ENCODE data around the gene LAPTM5. TPM values are rescaled to one million over a fixed set of nuclear protein-coding genes. Genes with fewer than 3 reads are reported as not detected.

LAPTM5 gene
- total and polyA plus RNA-seq, 4 experiments from 2014 or later, result 563 to 851 (median 598) TPM

DNA sequence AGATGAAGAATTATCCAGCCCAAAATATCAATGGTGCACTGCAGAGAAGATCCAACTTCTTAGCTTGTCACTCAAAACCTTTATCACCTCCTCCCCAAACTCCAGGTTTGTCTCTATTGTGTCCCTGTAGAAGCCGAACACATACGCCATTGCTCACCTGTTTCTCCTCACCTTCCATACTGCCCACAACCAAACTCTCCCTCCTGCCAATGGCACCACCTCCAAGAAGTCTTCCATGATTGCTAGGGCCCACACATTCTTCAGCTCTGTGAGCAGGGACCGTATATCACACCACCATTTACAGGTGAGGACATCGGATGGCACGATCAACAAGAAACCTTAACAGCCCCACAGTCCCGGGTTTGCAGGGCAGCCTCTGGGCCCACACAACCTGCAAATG is 2.2 kb downstream of the LAPTM5 start:
- H3K4me3 ChIP-seq (ENCODE audit: low read length in 2 of 2), result peak overlapping the region; percentile 96

DNA sequence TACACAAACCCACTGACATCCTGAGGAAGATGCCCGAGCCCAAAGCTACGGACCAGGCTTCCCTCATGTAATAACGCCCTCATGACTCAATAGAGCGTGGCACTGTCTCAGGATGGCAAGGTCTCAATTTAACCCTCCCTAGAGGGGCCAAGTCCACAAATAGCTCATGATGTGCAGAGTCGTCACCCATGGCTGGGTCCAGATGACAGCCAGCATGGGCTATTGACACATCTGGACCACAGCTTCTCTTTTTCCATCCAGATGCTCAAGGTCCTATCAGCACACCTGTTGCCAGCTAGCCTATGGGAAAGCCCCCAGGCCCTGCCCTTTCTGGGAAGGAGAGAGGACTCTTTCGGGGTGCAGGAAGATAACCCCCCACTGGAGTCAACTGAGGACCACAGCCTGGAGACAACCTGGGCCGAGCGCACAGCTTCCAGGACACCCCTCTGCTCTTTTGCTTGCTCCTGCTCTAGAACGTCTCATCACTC is 2.8 kb downstream of the LAPTM5 start:
- ChIA-PET POLR2A (ENCODE audit: partially characterized antibody) (interaction anchor here (0.9 to 22.1 kb wide), 4 partner anchors 8 to 24 kb away, joined by 3 to 1160 read pairs (median 6); partner anchors contain the start of gene MATN1), CTCF (ENCODE audit: partially characterized antibody) (interaction anchor here (1.5 to 18.5 kb wide), 4 partner anchors 11 to 35 kb away, joined by 3 to 270 read pairs (median 103); no protein-coding TSS in a partner anchor)
- DNase-seq, result peak in 1 of 5 donors; percentile 63
- H3K27me3 Mint-ChIP-seq, result no peaks in the 10 kb centered on the region
- peaks cover 4% of the 10 kb centered on the region for H3K36me3 ChIP-seq (ENCODE audit: insufficient read depth, low read length)
- peaks cover 84% of the 10 kb centered on the region for H3K4me1 ChIP-seq (ENCODE audit: insufficient read depth, low read length)
- H3K36me3 Mint-ChIP-seq, result peaks cover 27 to 49% of the 10 kb centered on the region in 2 donors
- H3K9me3 Mint-ChIP-seq, result peaks cover 0 to 4% (median 0%) of the 10 kb centered on the region in 8 donors
- H3K4me1 Mint-ChIP-seq, result peaks cover 51 to 100% (median 67%) of the 10 kb centered on the region in 4 donors
- no peaks in the 10 kb centered on the region for H3K9me3 ChIP-seq (ENCODE audit: control insufficient read depth in 1 of 2, low read length in 2 of 2)
- peak overlapping the region; percentile 96 for H3K4me3 ChIP-seq (ENCODE audit: low read length in 2 of 2)
- H3K27ac ChIP-seq (ENCODE audit: low read depth, low read length), result peak overlapping the region; percentile 92
- peak overlapping the region; percentile 95 to 100 (median 98) for H3K27ac Mint-ChIP-seq
- H3K27me3 ChIP-seq (ENCODE audit: insufficient read depth, low read length), result no peaks in the 10 kb centered on the region
- intact Hi-C loops (cut with micrococcal nuclease), result loop anchor here (5.0 to 10.0 kb wide), 2 partner anchors 310 to 1188 kb away; partner anchors contain the start of gene PUM1
- peak overlapping the region; percentile 97 to 100 (median 100) for H3K4me3 Mint-ChIP-seq

More for the DNA sequence above, 2.2 kb downstream of the LAPTM5 start:
- intact Hi-C loops (cut with micrococcal nuclease), result loop anchor here (5.0 to 10.0 kb wide), 2 partner anchors 309 to 1187 kb away; partner anchors contain the start of gene PUM1
- Mint-ChIP-seq H3K9me3 (peaks cover 0 to 4% (median 0%) of the 10 kb centered on the region in 8 donors), H3K36me3 (peaks cover 23 to 45% of the 10 kb centered on the region in 2 donors), H3K4me3 (peak overlapping the region; percentile 97 to 100 (median 100)), H3K27ac (peak overlapping the region; percentile 95 to 100 (median 98)), H3K4me1 (peaks cover 52 to 100% (median 67%) of the 10 kb centered on the region in 4 donors), H3K27me3 (no peaks in the 10 kb centered on the region)
- Histone ChIP-seq H3K27me3 (ENCODE audit: insufficient read depth, low read length) (no peaks in the 10 kb centered on the region), H3K36me3 (ENCODE audit: insufficient read depth, low read length) (peaks cover 4% of the 10 kb centered on the region), H3K9me3 (ENCODE audit: control insufficient read depth in 1 of 2, low read length in 2 of 2) (no peaks in the 10 kb centered on the region), H3K27ac (ENCODE audit: low read depth, low read length) (peak overlapping the region; percentile 92), H3K4me1 (ENCODE audit: insufficient read depth, low read length) (peaks cover 84% of the 10 kb centered on the region)
- ChIA-PET POLR2A (ENCODE audit: partially characterized antibody) (interaction anchor here (0.9 to 22.1 kb wide), 5 partner anchors 8 to 27 kb away, joined by 3 to 1160 read pairs (median 7); partner anchors contain the start of gene MATN1), CTCF (ENCODE audit: partially characterized antibody) (interaction anchor here (1.5 to 18.5 kb wide), 4 partner anchors 11 to 35 kb away, joined by 3 to 270 read pairs (median 103); no protein-coding TSS in a partner anchor)
- no peak for DNase-seq

DNA sequence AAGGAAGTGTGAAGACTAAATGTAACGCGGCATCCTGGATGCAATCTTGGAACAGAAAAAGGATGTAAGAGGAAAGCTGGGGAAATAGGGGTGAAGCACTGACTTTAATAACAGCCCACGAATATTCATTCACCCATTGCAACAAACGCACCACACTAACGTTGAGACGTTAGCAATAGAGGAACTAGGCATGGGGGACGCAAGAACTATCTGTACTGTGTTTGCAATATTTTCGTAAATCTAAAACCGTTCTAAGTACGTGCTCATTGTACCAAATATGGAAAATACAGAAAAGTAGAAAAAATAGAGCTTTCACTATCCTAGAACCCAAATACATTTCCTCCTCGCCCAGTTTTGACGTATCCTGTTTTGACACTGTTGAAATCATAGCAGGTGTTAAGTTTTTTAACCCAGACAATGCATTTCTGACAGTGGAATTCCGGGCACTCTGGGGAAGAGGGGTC is 3.9 kb downstream of the LAPTM5 start:
- H3K9me3 Mint-ChIP-seq, result peaks cover 0 to 7% (median 0%) of the 10 kb centered on the region in 8 donors
- H3K27me3 ChIP-seq (ENCODE audit: insufficient read depth, low read length), result no peaks in the 10 kb centered on the region
- peak in 4 of 5 donors; percentile 50 to 56 (median 50) for DNase-seq
- H3K4me3 Mint-ChIP-seq, result peak overlapping the region; percentile 97 to 100 (median 100)
- intact Hi-C loops (cut with micrococcal nuclease), result loop anchor here (10.0 kb wide), 1 partner anchor 311 kb away; the partner anchor contains the start of gene PUM1
- peak overlapping the region; percentile 95 to 100 (median 98) for H3K27ac Mint-ChIP-seq
- ChIA-PET POLR2A (ENCODE audit: partially characterized antibody) (interaction anchor here (22.1 kb wide), 1 partner anchor 20 kb away, joined by 1160 read pairs; the partner anchor contains the start of gene MATN1), CTCF (ENCODE audit: partially characterized antibody) (interaction anchor here (9.9 to 18.5 kb wide), 3 partner anchors 10 to 33 kb away, joined by 95 to 270 read pairs (median 111); no protein-coding TSS in a partner anchor)
- peaks cover 9% of the 10 kb centered on the region for H3K36me3 ChIP-seq (ENCODE audit: insufficient read depth, low read length)
- H3K9me3 ChIP-seq (ENCODE audit: control insufficient read depth in 1 of 2, low read length in 2 of 2), result no peaks in the 10 kb centered on the region
- no peaks in the 10 kb centered on the region for H3K27me3 Mint-ChIP-seq
- H3K36me3 Mint-ChIP-seq, result peaks cover 31 to 59% of the 10 kb centered on the region in 2 donors
- peaks cover 53 to 100% (median 69%) of the 10 kb centered on the region in 4 donors for H3K4me1 Mint-ChIP-seq
- peaks cover 84% of the 10 kb centered on the region for H3K4me1 ChIP-seq (ENCODE audit: insufficient read depth, low read length)
- peak overlapping the region; percentile 92 for H3K27ac ChIP-seq (ENCODE audit: low read depth, low read length)
- peak overlapping the region; percentile 96 for H3K4me3 ChIP-seq (ENCODE audit: low read length in 2 of 2)

DNA sequence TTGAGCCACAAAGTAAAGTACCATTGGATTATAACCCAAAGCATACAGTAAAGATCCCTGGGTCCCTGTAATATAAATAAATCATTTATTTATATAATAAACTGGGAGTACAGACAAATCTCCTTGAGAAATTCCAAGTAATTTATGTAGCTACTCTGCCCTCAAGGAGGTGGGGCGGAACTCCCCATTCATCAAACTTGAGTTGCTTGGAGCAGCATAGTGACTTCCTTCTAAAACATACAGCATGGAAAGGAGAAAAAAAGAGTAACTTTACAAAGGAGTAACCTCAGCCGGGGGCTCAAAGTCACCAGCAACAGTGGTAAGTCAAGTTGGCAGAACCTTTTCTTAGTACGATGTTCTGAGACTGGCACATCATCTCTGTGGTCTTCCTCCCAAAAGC is 4.5 kb downstream of the LAPTM5 start:
- ChIA-PET CTCF (ENCODE audit: partially characterized antibody) (interaction anchor here (9.9 to 18.5 kb wide), 3 partner anchors 9 to 33 kb away, joined by 95 to 270 read pairs (median 111); no protein-coding TSS in a partner anchor), POLR2A (ENCODE audit: partially characterized antibody) (interaction anchor here (22.1 kb wide), 1 partner anchor 19 kb away, joined by 1160 read pairs; the partner anchor contains the start of gene MATN1)
- H3K36me3 Mint-ChIP-seq, result peaks cover 37 to 64% of the 10 kb centered on the region in 2 donors
- H3K9me3 Mint-ChIP-seq, result peaks cover 0 to 7% (median 0%) of the 10 kb centered on the region in 8 donors
- no peak for DNase-seq
- H3K27me3 ChIP-seq (ENCODE audit: insufficient read depth, low read length), result no peaks in the 10 kb centered on the region
- H3K4me3 Mint-ChIP-seq, result peak overlapping the region; percentile 97 to 100 (median 100)
- H3K27me3 Mint-ChIP-seq, result no peaks in the 10 kb centered on the region
- peaks cover 11% of the 10 kb centered on the region for H3K36me3 ChIP-seq (ENCODE audit: insufficient read depth, low read length)
- peak overlapping the region; percentile 92 for H3K27ac ChIP-seq (ENCODE audit: low read depth, low read length)
- no peaks in the 10 kb centered on the region for H3K9me3 ChIP-seq (ENCODE audit: control insufficient read depth in 1 of 2, low read length in 2 of 2)
- intact Hi-C loops (cut with micrococcal nuclease), result loop anchor here (10.0 kb wide), 1 partner anchor 312 kb away; the partner anchor contains the start of gene PUM1
- H3K4me1 ChIP-seq (ENCODE audit: insufficient read depth, low read length), result peaks cover 84% of the 10 kb centered on the region
- H3K27ac Mint-ChIP-seq, result peak overlapping the region; percentile 95 to 100 (median 98)
- peak overlapping the region; percentile 96 for H3K4me3 ChIP-seq (ENCODE audit: low read length in 2 of 2)
- peaks cover 54 to 100% (median 69%) of the 10 kb centered on the region in 4 donors for H3K4me1 Mint-ChIP-seq

DNA sequence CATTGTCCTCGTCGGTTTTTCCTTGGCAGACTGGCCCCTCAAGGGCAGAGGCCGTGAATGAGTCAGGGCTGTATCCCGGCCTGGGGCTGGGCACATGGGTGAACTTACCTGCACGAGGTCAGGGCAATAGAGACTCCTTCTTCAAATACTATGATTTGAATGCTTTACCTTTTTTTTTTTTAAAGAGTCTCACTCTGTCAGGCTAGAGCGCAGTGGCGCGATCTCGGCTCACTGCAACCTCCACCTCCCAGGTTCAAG is 5.0 kb downstream of the LAPTM5 start:
- H3K4me3 Mint-ChIP-seq, result peak overlapping the region; percentile 57 to 99 (median 76)
- H3K27ac Mint-ChIP-seq, result peak overlapping the region; percentile 92 to 99 (median 96)
- H3K9me3 ChIP-seq (ENCODE audit: control insufficient read depth in 1 of 2, low read length in 2 of 2), result no peaks in the 10 kb centered on the region
- POLR2A ChIA-PET (ENCODE audit: partially characterized antibody), result interaction anchor here (22.1 to 37.5 kb wide), 2 partner anchors 4 to 19 kb away, joined by 1160 read pairs; partner anchors contain the start of genes LAPTM5 and MATN1
- peaks cover 37 to 69% of the 10 kb centered on the region in 2 donors for H3K36me3 Mint-ChIP-seq
- H3K27me3 Mint-ChIP-seq, result no peaks in the 10 kb centered on the region
- H3K4me1 Mint-ChIP-seq, result peaks cover 56 to 100% (median 71%) of the 10 kb centered on the region in 4 donors
- no peak for DNase-seq
- no peak overlapping the region for H3K4me3 ChIP-seq (ENCODE audit: low read length in 2 of 2)
- intact Hi-C loops (cut with micrococcal nuclease), result loop anchor here (10.0 kb wide), 1 partner anchor 312 kb away; the partner anchor contains the start of gene PUM1
- H3K27ac ChIP-seq (ENCODE audit: low read depth, low read length), result peak overlapping the region; percentile 92
- H3K27me3 ChIP-seq (ENCODE audit: insufficient read depth, low read length), result no peaks in the 10 kb centered on the region
- peaks cover 11% of the 10 kb centered on the region for H3K36me3 ChIP-seq (ENCODE audit: insufficient read depth, low read length)
- CTCF ChIA-PET (ENCODE audit: partially characterized antibody), result interaction anchor here (5.1 to 18.5 kb wide), 3 partner anchors 8 to 32 kb away, joined by 43 to 270 read pairs (median 111); no protein-coding TSS in a partner anchor
- peaks cover 0 to 7% (median 0%) of the 10 kb centered on the region in 8 donors for H3K9me3 Mint-ChIP-seq
- H3K4me1 ChIP-seq (ENCODE audit: insufficient read depth, low read length), result peaks cover 85% of the 10 kb centered on the region

DNA sequence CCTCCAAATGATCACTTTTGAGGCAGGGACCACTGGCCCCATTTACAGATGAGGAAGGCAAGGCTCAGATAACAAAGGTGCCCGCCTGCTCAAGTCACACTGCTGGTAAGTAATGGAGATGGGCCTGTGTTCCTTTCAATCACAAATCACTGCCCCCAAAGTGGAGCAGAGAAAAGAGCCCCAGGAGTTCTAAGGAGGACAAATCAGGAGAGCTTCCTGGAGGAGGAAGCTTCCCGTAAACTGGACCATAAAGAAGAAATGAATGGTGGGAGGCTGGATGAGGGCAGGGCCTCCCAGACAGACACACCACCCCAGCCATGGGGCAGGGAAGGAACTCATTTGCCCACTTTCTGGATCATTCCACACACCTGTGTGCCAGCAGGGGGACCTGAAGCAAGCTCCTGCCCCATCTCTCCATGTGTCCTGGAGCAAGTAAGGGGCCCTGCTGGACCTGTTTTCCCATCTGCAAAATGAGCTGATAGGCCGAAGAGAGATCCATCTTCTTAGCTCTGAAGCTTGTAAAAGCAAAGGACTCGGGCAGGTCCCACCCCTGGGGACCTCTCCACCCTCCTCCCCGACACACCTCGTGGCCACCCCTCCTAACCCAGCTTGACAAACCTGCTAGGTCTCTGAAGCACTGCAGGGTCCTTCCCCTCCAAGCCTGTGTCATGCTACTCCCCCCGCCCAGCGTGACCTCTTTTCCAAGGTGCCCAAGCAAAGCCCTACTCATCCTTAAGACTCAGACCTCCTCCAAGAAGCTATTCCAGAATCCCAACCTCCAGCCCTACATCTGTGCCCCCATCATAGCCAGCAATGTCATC is 5.5 kb downstream of the LAPTM5 start:
- no peak for DNase-seq
- Mint-ChIP-seq H3K9me3 (peaks cover 0 to 7% (median 0%) of the 10 kb centered on the region in 8 donors), H3K4me3 (peak overlapping the region; percentile 63 to 99 (median 76)), H3K27me3 (no peaks in the 10 kb centered on the region), H3K4me1 (peaks cover 62 to 100% (median 77%) of the 10 kb centered on the region in 4 donors), H3K27ac (peak overlapping the region; percentile 92 to 99 (median 96)), H3K36me3 (peaks cover 37 to 67% of the 10 kb centered on the region in 2 donors)
- Histone ChIP-seq H3K36me3 (ENCODE audit: insufficient read depth, low read length) (peaks cover 11% of the 10 kb centered on the region), H3K4me1 (ENCODE audit: insufficient read depth, low read length) (peaks cover 90% of the 10 kb centered on the region), H3K27ac (ENCODE audit: low read depth, low read length) (peak overlapping the region; percentile 92), H3K4me3 (ENCODE audit: low read length in 2 of 2) (no peak overlapping the region), H3K27me3 (ENCODE audit: insufficient read depth, low read length) (no peaks in the 10 kb centered on the region), H3K9me3 (ENCODE audit: control insufficient read depth in 1 of 2, low read length in 2 of 2) (no peaks in the 10 kb centered on the region)
- intact Hi-C loops (cut with micrococcal nuclease), result loop anchor here (10.0 kb wide), 1 partner anchor 313 kb away; the partner anchor contains the start of gene PUM1
- CTCF ChIA-PET (ENCODE audit: partially characterized antibody), result interaction anchor here (5.1 to 18.5 kb wide), 3 partner anchors 8 to 32 kb away, joined by 43 to 270 read pairs (median 111); no protein-coding TSS in a partner anchor
- POLR2A ChIA-PET (ENCODE audit: partially characterized antibody), result interaction anchor here (22.1 to 37.5 kb wide), 2 partner anchors 4 to 18 kb away, joined by 1160 read pairs; partner anchors contain the start of genes LAPTM5 and MATN1

Data from CD4-positive, alpha-beta memory T cell (primary cell).